ENCODE data around the gene FMN1.

The FMN1 gene

GRCh38 chr15:32888221-32888761 lies 306.2 kb downstream of the FMN1 start:
- no peak overlapping the region for H3K4me3 ChIP-seq (ENCODE audit: low read length in 2 of 2)
- H3K9me3 ChIP-seq (ENCODE audit: control insufficient read depth in 2 of 2, low read length in 2 of 2) = no peaks in the 10 kb centered on the region
- peaks cover 2 to 11% of the 10 kb centered on the region in 2 donors for H3K36me3 ChIP-seq (ENCODE audit: control insufficient read depth in 2 of 2, insufficient read depth in 2 of 2, low read length in 2 of 2)
- no peaks in the 10 kb centered on the region for H3K27me3 ChIP-seq (ENCODE audit: control insufficient read depth in 2 of 2, insufficient read depth in 2 of 2, low read length in 2 of 2)
- no peak overlapping the region for H3K9ac ChIP-seq (ENCODE audit: low read depth in 1 of 2, low read length in 2 of 2)
- H3K27ac ChIP-seq (ENCODE audit: low read depth in 2 of 2, low read length in 2 of 2) = no peak overlapping the region
- no peaks in the 10 kb centered on the region for H3K4me1 ChIP-seq (ENCODE audit: control insufficient read depth in 2 of 2, insufficient read depth in 2 of 2, low read length in 2 of 2)

- Histone ChIP-seq H3K27ac (ENCODE audit: low read depth in 2 of 2, low read length in 2 of 2) (no peak overlapping the region), H3K9ac (ENCODE audit: low read depth in 1 of 2, low read length in 2 of 2) (no peak overlapping the region), H3K4me1 (ENCODE audit: control insufficient read depth in 2 of 2, insufficient read depth in 2 of 2, low read length in 2 of 2) (no peaks in the 10 kb centered on the region)
Measured at GRCh38 chr15:32887090-32887489, 307.4 kb downstream of the FMN1 start.

GRCh38 chr15:32886459-32886858 lies 308.1 kb downstream of the FMN1 start:
- H3K9ac ChIP-seq (ENCODE audit: low read depth in 1 of 2, low read length in 2 of 2) = no peak overlapping the region
- H3K9me3 ChIP-seq (ENCODE audit: control insufficient read depth in 2 of 2, low read length in 2 of 2) = no peaks in the 10 kb centered on the region
- peaks cover 6 to 11% of the 10 kb centered on the region in 2 donors for H3K36me3 ChIP-seq (ENCODE audit: control insufficient read depth in 2 of 2, insufficient read depth in 2 of 2, low read length in 2 of 2)
- no peak overlapping the region for H3K4me3 ChIP-seq (ENCODE audit: low read length in 2 of 2)
- H3K4me1 ChIP-seq (ENCODE audit: control insufficient read depth in 2 of 2, insufficient read depth in 2 of 2, low read length in 2 of 2) = no peaks in the 10 kb centered on the region
- no peaks in the 10 kb centered on the region for H3K27me3 ChIP-seq (ENCODE audit: control insufficient read depth in 2 of 2, insufficient read depth in 2 of 2, low read length in 2 of 2)
- H3K27ac ChIP-seq (ENCODE audit: low read depth in 2 of 2, low read length in 2 of 2) = no peak overlapping the region

More at GRCh38 chr15:32887090-32887489, 307.4 kb downstream of the FMN1 start:
- no peak overlapping the region for H3K4me3 ChIP-seq (ENCODE audit: low read length in 2 of 2)
- peaks cover 2 to 11% of the 10 kb centered on the region in 2 donors for H3K36me3 ChIP-seq (ENCODE audit: control insufficient read depth in 2 of 2, insufficient read depth in 2 of 2, low read length in 2 of 2)
- H3K9me3 ChIP-seq (ENCODE audit: control insufficient read depth in 2 of 2, low read length in 2 of 2) = no peaks in the 10 kb centered on the region
- H3K27me3 ChIP-seq (ENCODE audit: control insufficient read depth in 2 of 2, insufficient read depth in 2 of 2, low read length in 2 of 2) = no peaks in the 10 kb centered on the region

GRCh38 chr15:32885713-32886112 lies 308.8 kb downstream of the FMN1 start:
- Histone ChIP-seq H3K36me3 (ENCODE audit: control insufficient read depth in 2 of 2, insufficient read depth in 2 of 2, low read length in 2 of 2) (peaks cover 6 to 11% of the 10 kb centered on the region in 2 donors), H3K27ac (ENCODE audit: low read depth in 2 of 2, low read length in 2 of 2) (no peak overlapping the region), H3K4me3 (ENCODE audit: low read length in 2 of 2) (no peak overlapping the region), H3K9me3 (ENCODE audit: control insufficient read depth in 2 of 2, low read length in 2 of 2) (no peaks in the 10 kb centered on the region), H3K27me3 (ENCODE audit: control insufficient read depth in 2 of 2, insufficient read depth in 2 of 2, low read length in 2 of 2) (no peaks in the 10 kb centered on the region), H3K9ac (ENCODE audit: low read depth in 1 of 2, low read length in 2 of 2) (no peak overlapping the region), H3K4me1 (ENCODE audit: control insufficient read depth in 2 of 2, insufficient read depth in 2 of 2, low read length in 2 of 2) (no peaks in the 10 kb centered on the region)

GRCh38 chr15:32884146-32884545 lies 310.4 kb downstream of the FMN1 start:
- Histone ChIP-seq H3K27me3 (ENCODE audit: control insufficient read depth in 2 of 2, insufficient read depth in 2 of 2, low read length in 2 of 2) (no peaks in the 10 kb centered on the region), H3K4me3 (ENCODE audit: low read length in 2 of 2) (no peak overlapping the region), H3K4me1 (ENCODE audit: control insufficient read depth in 2 of 2, insufficient read depth in 2 of 2, low read length in 2 of 2) (no peaks in the 10 kb centered on the region), H3K9me3 (ENCODE audit: control insufficient read depth in 2 of 2, low read length in 2 of 2) (no peaks in the 10 kb centered on the region), H3K27ac (ENCODE audit: low read depth in 2 of 2, low read length in 2 of 2) (no peak overlapping the region), H3K9ac (ENCODE audit: low read depth in 1 of 2, low read length in 2 of 2) (no peak overlapping the region), H3K36me3 (ENCODE audit: control insufficient read depth in 2 of 2, insufficient read depth in 2 of 2, low read length in 2 of 2) (peaks cover 6 to 11% of the 10 kb centered on the region in 2 donors)

GRCh38 chr15:32882955-32883354 lies 311.6 kb downstream of the FMN1 start:
- Histone ChIP-seq H3K4me3 (ENCODE audit: low read length in 2 of 2) (no peak overlapping the region), H3K27ac (ENCODE audit: low read depth in 2 of 2, low read length in 2 of 2) (no peak overlapping the region), H3K9me3 (ENCODE audit: control insufficient read depth in 2 of 2, low read length in 2 of 2) (no peaks in the 10 kb centered on the region), H3K36me3 (ENCODE audit: control insufficient read depth in 2 of 2, insufficient read depth in 2 of 2, low read length in 2 of 2) (peaks cover 4 to 11% of the 10 kb centered on the region in 2 donors), H3K4me1 (ENCODE audit: control insufficient read depth in 2 of 2, insufficient read depth in 2 of 2, low read length in 2 of 2) (no peaks in the 10 kb centered on the region), H3K9ac (ENCODE audit: low read depth in 1 of 2, low read length in 2 of 2) (no peak overlapping the region), H3K27me3 (ENCODE audit: control insufficient read depth in 2 of 2, insufficient read depth in 2 of 2, low read length in 2 of 2) (no peaks in the 10 kb centered on the region)

- H3K27ac ChIP-seq (ENCODE audit: low read depth in 2 of 2, low read length in 2 of 2) = no peak overlapping the region
- H3K9me3 ChIP-seq (ENCODE audit: control insufficient read depth in 2 of 2, low read length in 2 of 2) = no peaks in the 10 kb centered on the region
- no peak overlapping the region for H3K9ac ChIP-seq (ENCODE audit: low read depth in 1 of 2, low read length in 2 of 2)
- H3K4me1 ChIP-seq (ENCODE audit: control insufficient read depth in 2 of 2, insufficient read depth in 2 of 2, low read length in 2 of 2) = no peaks in the 10 kb centered on the region
- H3K36me3 ChIP-seq (ENCODE audit: control insufficient read depth in 2 of 2, insufficient read depth in 2 of 2, low read length in 2 of 2) = peaks cover 4 to 11% of the 10 kb centered on the region in 2 donors
- no peaks in the 10 kb centered on the region for H3K27me3 ChIP-seq (ENCODE audit: control insufficient read depth in 2 of 2, insufficient read depth in 2 of 2, low read length in 2 of 2)
- H3K4me3 ChIP-seq (ENCODE audit: low read length in 2 of 2) = no peak overlapping the region
Measured at GRCh38 chr15:32881528-32881927, 313.0 kb downstream of the FMN1 start.

GRCh38 chr15:32880642-32881041 lies 313.9 kb downstream of the FMN1 start:
- H3K4me1 ChIP-seq (ENCODE audit: control insufficient read depth in 2 of 2, insufficient read depth in 2 of 2, low read length in 2 of 2) = no peaks in the 10 kb centered on the region
- H3K9ac ChIP-seq (ENCODE audit: low read depth in 1 of 2, low read length in 2 of 2) = no peak overlapping the region
- H3K4me3 ChIP-seq (ENCODE audit: low read length in 2 of 2) = no peak overlapping the region
- no peaks in the 10 kb centered on the region for H3K27me3 ChIP-seq (ENCODE audit: control insufficient read depth in 2 of 2, insufficient read depth in 2 of 2, low read length in 2 of 2)
- no peak overlapping the region for H3K27ac ChIP-seq (ENCODE audit: low read depth in 2 of 2, low read length in 2 of 2)
- peaks cover 4% of the 10 kb centered on the region in 2 donors for H3K36me3 ChIP-seq (ENCODE audit: control insufficient read depth in 2 of 2, insufficient read depth in 2 of 2, low read length in 2 of 2)
- no peaks in the 10 kb centered on the region for H3K9me3 ChIP-seq (ENCODE audit: control insufficient read depth in 2 of 2, low read length in 2 of 2)

GRCh38 chr15:32879980-32880379 lies 314.5 kb downstream of the FMN1 start:
- no peaks in the 10 kb centered on the region for H3K9me3 ChIP-seq (ENCODE audit: control insufficient read depth in 2 of 2, low read length in 2 of 2)
- no peak overlapping the region for H3K27ac ChIP-seq (ENCODE audit: low read depth in 2 of 2, low read length in 2 of 2)
- H3K4me3 ChIP-seq (ENCODE audit: low read length in 2 of 2) = no peak overlapping the region
- H3K27me3 ChIP-seq (ENCODE audit: control insufficient read depth in 2 of 2, insufficient read depth in 2 of 2, low read length in 2 of 2) = no peaks in the 10 kb centered on the region
- H3K4me1 ChIP-seq (ENCODE audit: control insufficient read depth in 2 of 2, insufficient read depth in 2 of 2, low read length in 2 of 2) = no peaks in the 10 kb centered on the region
- no peak overlapping the region for H3K9ac ChIP-seq (ENCODE audit: low read depth in 1 of 2, low read length in 2 of 2)
- peaks cover 3 to 4% of the 10 kb centered on the region in 2 donors for H3K36me3 ChIP-seq (ENCODE audit: control insufficient read depth in 2 of 2, insufficient read depth in 2 of 2, low read length in 2 of 2)

- Histone ChIP-seq H3K9ac (ENCODE audit: low read depth in 1 of 2, low read length in 2 of 2) (no peak overlapping the region), H3K4me1 (ENCODE audit: control insufficient read depth in 2 of 2, insufficient read depth in 2 of 2, low read length in 2 of 2) (no peaks in the 10 kb centered on the region), H3K27me3 (ENCODE audit: control insufficient read depth in 2 of 2, insufficient read depth in 2 of 2, low read length in 2 of 2) (no peaks in the 10 kb centered on the region), H3K4me3 (ENCODE audit: low read length in 2 of 2) (no peak overlapping the region), H3K36me3 (ENCODE audit: control insufficient read depth in 2 of 2, insufficient read depth in 2 of 2, low read length in 2 of 2) (peaks cover 0 to 4% of the 10 kb centered on the region in 2 donors), H3K9me3 (ENCODE audit: control insufficient read depth in 2 of 2, low read length in 2 of 2) (no peaks in the 10 kb centered on the region), H3K27ac (ENCODE audit: low read depth in 2 of 2, low read length in 2 of 2) (no peak overlapping the region)
Measured at GRCh38 chr15:32878869-32879805, 315.4 kb downstream of the FMN1 start.
